HG03159 (cell line): ENCODE data around the gene RHOT2.
A peak's percentile ranks its signal among the peaks of the same experiment; 100 is the strongest.

Experiments
- ATAC-seq: cut with Tn5 transposase; IDR thresholded peaks from one replicate; pipeline ENCODE4 v1.9.1; 2021; ENCODE audit warnings: mild to moderate bottlenecking, moderate library complexity; ENCODE audit not compliant: unreplicated experiment

Gene RHOT2

DNA sequence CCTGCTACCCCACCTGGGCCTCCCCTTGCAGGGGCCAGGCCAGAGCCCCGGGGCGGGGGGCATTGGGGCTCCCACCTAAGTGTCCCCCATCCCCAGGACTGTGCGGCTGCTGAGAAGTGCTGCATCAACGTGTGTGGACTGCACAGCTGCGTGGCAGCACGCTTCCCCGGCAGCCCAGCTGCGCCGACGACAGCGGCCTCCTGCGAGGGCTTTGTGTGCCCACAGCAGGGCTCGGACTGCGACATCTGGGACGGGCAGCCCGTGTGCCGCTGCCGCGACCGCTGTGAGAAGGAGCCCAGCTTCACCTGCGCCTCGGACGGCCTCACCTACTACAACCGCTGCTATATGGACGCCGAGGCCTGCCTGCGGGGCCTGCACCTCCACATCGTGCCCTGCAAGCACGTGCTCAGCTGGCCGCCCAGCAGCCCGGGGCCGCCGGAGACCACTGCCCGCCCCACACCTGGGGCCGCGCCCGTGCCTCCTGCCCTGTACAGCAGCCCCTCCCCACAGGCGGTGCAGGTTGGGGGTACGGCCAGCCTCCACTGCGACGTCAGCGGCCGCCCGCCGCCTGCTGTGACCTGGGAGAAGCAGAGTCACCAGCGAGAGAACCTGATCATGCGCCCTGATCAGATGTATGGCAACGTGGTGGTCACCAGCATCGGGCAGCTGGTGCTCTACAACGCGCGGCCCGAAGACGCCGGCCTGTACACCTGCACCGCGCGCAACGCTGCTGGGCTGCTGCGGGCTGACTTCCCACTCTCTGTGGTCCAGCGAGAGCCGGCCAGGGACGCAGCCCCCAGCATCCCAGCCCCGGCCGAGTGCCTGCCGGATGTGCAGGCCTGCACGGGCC lies 35.2 kb upstream of the RHOT2 start:
- no peak for ATAC-seq

DNA sequence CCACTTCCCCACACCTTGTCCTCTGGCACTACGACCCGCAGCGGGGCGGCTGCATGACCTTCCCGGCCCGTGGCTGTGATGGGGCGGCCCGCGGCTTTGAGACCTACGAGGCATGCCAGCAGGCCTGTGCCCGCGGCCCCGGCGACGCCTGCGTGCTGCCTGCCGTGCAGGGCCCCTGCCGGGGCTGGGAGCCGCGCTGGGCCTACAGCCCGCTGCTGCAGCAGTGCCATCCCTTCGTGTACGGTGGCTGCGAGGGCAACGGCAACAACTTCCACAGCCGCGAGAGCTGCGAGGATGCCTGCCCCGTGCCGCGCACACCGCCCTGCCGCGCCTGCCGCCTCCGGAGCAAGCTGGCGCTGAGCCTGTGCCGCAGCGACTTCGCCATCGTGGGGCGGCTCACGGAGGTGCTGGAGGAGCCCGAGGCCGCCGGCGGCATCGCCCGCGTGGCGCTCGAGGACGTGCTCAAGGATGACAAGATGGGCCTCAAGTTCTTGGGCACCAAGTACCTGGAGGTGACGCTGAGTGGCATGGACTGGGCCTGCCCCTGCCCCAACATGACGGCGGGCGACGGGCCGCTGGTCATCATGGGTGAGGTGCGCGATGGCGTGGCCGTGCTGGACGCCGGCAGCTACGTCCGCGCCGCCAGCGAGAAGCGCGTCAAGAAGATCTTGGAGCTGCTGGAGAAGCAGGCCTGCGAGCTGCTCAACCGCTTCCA lies 34.4 kb upstream of the RHOT2 start:
- no peak for ATAC-seq

DNA sequence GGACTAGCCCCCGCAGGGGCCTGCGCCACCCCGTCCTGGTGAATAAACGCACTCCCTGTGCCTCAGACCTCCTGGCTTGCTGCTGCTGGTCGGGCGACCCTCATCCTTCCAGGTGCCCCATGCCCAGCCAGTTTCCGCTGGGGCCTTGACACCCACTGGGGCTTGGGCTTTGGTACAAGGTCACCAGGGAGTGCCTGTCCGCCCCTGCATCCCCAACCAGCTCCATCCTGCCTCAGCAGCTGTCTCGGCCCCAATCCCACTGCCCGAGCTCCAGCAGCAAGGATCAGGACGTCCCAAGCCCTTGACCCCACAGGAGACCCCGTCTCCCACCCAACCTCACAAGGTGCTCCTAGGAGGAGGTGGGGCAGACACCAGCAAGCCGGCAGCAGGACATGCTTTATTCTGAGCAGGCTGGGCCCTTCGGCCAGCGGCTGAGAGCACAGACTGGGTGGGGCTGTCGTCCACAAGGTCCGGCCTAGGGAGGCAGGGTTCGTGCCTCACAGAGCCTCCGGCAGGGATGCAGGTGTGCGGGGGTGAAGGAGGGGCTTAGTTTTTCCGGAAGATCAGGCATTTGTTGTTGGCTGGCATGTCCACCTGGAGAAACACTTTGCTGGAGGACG lies 33.8 kb upstream of the RHOT2 start:
- ATAC-seq: no peak

DNA sequence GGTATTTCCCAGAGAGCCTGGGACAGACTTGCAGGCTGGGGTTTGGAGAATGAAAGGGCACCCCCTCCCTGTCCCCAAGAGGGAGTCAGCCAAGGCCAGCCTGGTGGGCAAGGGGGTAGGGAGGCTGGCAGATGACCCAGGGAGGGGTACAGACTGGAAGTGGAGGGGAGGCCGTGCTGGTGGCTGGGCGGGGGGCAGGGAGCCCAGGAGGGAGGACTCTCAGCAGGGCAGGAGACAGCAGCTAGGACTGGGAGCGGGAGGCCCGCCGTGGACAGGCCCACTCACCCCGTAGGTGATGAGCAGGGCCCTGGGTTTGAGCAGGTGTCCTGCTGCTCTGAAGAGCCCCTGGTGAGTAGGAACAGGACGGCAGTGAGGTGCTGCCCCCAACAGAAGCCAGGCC lies 32.9 kb upstream of the RHOT2 start:
- ATAC-seq: no peak

DNA sequence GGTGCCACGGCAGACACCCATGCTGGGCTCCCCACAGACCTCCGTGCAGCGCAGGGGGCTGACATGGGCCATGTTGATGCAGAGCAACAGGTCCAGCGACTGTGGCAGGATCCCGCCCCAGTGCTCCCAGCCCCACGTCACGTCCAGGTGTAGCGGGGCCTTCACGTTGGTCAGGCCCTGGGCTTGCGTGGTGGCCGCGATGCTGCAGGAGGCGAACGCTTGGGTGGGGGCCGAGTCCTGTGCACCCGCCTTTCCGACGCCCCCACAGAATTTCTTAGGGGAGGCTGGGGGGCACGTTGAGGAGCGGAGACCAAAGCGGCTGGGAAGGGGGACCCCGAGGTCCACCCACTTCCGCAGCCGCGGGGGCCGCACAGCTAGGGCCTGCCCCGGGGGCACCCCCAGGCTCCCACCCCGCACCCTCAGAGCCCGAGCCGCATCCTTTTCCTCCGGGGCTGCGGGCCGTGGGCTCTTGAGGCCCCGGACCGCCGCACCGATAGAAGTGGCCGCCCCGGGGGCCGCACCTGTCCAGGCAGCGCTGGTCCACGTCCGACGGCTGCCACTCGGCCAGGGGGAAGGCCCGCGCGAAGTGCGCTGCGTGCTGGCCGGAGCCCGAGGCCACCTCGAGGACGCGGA lies 32.2 kb upstream of the RHOT2 start:
- ATAC-seq: peak; percentile 2

DNA sequence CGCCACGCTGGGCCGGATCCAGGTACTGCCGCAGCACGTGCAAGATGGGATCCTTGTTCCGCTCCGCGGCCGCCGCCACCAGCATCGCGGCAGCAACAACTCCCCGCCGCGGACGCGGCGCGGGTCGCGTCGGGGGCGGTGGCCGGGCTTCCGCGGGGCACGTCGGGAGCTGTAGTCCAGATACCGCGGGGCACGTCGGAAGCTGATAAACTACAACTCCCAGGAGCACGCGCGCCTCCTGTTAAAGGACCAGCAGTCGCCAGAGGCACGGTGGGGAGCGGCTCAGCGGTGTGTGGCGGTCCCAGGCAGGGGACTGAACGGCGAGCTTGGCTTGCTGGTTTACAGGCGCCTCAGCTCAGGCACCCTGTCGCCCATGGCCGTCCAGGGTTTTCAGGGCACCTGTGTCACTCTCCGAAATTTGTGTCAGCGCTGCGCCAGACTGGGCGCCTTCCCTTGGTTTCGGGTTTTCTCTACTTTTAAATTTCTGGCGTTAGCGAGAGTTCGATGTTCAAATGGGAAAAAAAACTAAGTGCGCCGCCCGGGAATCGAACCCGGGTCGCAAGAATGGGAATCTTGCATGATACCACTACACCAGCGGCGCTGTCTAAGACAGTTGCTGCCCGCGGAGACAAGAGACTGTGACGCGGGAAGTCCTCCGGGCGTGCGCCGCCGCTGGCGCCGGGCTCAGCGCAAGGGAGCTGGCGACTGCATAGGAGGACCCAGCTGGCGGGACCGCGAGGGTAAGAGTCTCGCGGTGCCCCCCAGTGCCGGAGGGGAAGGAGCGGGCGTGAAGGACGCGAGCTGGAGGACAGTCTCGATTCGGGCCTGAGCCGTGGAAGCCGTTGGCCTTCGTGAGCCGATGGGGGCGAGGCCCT lies 31.5 kb upstream of the RHOT2 start, which contains the start of gene METTL26:
Gene METTL26 (minus strand): TSS at position 100 of the 875 bp plus-strand sequence. CDS start 15 bp downstream, at position 85.
- peak; percentile 67 for ATAC-seq

DNA sequence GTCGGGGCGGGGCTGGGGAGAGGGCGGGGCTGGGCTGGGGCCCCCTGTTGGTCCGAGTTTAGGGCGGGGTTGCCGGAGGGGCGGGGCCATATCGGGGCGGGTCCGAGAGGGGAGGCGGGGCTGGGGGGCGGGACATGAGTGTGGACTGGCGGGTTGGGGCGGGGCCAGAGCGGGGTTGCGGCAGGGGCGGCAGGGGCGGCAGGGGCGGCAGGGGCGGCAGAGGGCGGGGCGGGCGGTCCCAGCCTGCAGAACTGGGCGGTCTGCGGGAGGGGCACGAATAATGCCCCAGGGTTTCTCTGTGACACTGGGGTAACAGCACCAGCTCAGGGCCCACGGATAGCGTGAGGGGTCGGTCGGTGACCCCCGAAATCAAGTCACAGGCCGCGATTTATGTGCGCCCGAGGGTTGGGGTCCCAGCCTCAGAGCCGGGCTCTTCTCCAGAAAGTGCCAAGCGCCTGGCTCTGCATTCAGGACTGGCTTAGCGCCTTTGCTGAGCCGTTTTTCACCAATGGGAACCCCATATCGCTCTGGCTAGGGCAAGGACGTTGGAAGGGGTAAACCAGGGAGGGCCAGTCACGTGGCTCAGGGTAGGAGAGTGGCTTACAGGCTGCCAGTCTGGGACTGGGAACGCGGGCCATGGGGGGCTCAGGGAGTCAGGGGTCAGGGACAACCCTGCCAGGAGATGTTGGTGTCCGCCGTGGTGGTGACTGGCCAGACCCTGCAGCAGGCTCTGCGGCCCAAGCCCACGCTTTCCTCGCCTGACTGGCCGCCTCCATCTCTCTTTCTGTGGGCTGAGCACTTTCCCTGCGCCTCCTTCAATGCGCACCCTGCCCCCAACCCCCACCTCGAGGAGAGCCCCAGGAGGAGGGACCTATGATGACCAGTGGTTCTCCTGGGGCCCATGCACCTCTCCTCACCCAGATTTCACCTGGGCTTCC lies 30.6 kb upstream of the RHOT2 start:
- ATAC-seq: no peak

DNA sequence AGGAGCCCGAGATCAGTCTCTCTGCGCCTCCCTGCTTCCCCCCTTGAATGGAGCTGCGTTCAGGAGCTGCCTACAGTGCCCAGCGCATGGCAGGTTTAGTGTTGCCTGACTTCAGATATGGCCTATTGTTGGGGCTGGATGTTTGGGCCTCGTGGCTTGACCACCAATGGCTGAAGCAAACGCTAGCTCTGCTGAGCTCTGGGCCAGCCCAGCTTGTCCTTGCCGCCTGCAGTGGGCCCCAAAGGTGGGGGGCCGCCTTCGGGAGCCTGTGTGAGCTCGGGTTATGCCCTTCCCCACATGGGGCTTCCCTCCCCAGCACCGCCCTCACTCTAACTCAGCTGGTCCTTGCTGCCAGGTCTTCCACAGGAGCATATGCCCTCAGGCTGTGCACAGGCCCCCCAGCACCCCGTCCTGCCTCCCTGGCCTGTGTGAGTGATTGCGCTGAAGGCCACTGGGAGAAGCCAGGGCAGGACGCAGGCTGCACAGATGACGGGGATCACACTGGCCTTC lies 29.8 kb upstream of the RHOT2 start:
- ATAC-seq: no peak

DNA sequence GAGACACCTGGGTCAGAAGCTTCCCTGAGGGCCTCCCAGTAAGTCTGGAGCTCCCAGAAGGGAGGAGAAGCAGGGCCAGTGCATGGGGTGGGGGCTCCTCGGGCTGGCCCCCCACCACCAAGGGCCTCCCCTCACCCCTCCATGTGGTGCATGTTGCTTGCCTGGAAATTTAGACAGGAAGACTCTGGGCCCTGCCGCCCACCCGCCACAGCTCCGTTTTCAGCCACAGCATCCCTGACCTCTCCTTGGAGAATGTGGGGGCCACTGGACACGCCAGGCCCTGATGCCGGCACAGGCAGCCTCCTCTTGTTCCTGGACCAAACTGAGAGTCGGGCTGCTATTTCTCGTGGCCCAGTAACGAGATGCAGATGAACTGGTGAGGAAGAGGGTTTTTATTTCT lies 29.1 kb upstream of the RHOT2 start:
- ATAC-seq: no peak

DNA sequence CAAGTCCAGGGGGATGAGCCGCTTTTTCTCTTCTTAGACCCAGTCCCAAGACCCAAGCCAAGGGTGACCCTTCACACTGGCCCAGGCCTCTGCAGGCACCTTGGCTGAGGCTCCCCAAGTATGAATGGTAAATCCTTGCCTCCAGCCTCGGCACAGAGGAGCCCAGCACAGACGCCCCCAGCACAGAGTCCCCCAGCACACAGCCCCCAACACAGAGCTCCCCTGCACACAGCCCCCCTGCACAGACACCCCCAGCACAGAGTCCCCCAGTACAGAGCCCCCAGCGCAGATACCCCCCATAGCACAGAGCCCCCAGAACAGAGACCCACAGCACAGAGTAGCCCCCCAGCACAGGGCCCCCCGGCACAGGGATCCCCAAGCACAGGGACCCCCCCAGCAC lies 27.3 kb upstream of the RHOT2 start:
- ATAC-seq: no peak

DNA sequence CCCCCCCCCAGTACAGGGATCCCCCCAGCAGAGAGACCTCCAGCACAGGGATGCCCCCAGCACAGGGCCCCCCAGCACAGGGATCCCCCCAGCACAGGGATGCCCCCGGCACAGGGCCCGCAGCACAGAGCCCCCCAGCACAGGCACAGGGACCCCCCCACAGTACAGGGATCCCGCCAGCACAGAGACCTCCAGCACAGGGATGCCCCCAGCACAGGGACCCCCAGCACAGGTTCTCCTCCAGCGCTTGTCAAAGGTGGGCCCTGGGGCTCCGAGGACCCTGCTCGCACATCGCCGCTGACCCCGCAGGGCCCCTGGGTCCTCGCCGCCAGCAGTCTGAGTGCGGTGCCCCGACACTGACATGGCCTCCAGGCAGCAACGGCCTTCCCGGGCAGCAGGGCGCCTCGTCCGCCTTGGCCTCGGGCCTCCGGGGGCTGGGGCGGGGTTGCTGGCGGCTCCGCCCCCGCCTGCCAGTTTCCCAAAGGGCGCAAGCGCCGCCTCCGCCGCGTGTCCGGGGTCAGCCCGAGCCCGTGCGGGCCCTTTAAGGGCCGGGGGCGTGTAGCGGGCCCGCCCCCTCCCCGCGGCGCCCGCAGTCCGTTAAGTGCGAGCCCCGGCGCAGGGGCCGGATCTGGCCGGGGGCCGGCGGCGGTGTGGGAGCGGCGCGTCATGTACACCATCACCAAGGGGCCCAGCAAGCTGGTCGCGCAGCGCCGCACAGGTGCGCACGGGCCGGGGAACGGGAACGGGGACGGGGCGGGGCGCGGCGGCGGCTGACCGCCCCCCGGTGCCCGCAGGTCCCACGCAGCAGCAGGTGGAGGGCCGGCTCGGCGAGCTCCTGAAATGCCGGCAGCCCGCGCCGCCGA lies 26.4 kb upstream of the RHOT2 start, which contains the start of gene MCRIP2:
Gene MCRIP2 (plus strand): TSS at position 503 of the 863 bp plus-strand sequence. CDS start 164 bp downstream, at position 667.
- peak; percentile 51 for ATAC-seq

DNA sequence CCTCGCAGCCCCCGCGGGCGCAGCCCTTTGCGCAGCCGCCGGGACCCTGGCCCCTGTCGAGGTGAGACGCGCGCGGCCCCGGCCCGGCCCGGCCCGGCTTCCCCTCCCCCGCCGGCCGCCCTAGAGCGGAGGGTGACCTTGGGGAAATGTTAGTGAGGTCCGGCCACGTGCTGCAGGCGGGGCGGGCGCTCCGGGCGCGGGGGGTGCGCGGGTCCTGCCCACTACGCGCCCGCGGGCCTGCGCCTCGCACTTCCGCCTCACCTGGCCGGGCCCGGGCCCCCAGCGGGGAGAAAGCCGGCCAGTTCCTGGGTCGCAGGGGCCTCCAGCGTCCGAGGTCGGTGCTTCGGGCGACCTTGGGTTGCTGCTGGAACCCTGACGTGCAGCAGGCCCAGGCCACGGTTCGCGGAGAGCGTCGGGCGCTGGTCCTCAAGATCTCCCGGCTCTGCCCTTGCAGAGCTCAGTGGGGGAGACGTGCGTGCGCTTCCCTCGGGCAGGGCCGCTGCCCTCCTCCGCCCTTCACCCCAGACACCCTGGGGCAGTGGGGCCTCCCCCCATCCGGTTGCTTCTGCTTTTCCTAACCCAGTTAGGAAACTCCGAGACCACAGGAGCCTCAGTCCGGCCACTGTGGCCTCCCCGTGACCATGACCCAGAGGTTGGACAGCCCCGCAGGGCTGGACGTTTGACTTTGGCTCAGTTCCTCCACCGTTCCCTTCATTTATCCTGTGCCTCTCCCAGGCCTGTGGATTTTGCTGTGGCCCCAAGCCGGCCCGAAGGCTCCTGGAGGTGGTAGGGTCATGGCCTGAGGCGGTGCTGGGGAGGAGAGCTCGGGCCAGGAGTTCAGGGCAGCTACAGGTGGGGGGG lies 25.5 kb upstream of the RHOT2 start:
- peak; percentile 34 for ATAC-seq

DNA sequence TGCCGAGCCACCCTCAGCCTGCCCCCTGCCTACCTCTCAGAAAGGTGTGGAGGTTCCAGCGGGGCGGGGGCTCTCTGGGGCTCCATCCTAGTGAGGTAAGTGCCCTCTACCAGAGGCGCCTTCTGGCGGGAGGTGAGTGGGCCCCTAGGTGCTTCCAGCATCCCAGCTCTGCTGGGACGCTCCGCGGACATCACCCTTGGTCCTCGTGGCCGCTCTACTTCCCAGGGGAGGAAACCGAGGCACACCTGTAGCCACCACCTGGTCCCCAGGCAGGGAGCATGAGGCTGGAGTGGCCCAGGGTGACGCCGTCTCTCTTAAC lies 24.9 kb upstream of the RHOT2 start:
- ATAC-seq: no peak

DNA sequence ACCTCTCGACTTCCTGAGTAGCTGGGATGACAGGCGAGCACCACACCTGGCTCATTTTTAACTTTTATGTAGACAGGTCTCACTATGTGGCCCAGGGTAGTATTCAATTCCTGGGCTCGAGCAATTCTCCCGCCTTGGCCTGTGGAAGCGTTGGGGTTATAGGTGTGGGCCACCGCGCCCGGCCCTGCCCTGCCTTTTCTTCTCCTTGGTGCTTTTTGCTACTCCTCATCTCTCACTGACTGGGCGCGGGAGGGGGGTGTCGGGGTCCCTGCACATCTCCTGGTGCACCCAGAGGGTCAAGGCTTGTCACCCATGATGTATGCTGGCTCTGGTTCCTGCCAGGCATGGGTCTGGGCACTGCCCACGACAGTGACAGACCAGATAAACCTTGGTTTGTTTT lies 23.4 kb upstream of the RHOT2 start:
- ATAC-seq: no peak

DNA sequence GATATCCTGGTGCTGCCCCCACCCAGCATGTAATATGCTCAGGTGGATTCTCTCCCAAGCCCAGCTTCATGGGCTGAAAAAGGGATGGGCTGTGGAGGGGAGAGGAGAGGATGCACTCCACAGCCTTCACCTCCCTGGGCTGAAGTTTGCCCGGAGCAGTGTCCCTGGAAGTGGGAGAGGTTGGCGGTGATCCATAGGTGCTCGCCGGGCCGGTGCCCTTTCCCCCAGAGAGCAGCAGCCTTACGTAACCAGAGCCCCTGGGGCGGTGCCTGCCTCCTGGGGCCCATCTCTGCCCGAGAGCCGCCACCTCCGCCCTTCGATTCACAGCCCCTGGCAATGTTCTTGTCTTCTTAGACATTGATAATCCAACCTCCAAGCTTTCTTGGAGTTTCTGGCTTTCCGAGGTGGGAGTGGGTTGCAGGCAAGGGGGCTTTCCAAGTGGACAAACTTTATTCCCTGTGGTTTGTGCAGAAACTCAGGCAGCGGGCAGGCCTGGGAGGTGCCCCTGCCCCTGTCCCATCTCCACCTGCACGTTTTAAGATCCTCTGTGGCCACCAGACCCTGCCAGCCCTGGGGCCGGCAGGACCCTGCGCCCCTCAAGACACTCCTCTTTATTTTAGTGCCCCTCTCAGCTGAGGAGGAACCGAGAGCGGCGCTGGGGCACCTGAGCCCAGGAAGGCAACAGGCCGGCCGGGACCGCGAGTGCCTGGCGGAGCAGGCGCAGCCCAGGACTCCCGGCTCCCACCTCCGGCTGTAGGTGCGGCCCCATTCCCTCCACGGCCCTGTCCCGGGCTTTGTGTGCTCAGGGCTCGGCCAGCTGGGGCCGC lies 21.9 kb upstream of the RHOT2 start:
- ATAC-seq: no peak

DNA sequence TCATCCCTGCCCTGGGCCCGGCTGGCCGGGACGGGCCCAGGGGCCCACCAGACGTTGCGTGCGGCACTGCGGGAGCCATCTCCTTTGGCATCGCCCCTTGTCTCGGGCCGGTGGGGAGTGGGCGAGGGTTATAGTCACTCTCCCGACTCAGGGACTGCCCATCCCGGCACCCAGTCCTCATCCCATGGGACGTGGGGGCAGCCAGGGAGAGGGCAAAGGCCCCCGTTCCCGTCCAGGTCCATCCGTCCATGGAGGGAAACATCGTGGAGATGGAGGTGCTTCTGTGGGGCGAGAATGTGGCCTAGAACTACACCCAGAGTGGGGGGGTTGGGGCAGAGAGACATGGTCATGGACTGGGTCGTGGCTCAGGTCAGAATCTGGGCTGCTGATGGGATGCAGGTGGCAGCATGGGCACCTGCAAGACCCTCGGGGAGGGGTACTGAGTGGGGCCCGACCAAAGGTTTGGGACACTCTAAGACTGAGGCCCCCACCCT lies 21.2 kb upstream of the RHOT2 start:
- no peak for ATAC-seq
